Measurements from ENCODE around the gene ADISSP.

Gene ADISSP

GRCh38 chr20:3778976-3779375 lies 11.4 kb upstream of the ADISSP start:
- no peak for DNase-seq

GRCh38 chr20:3777716-3778629 lies 10.4 kb upstream of the ADISSP start:
- DNase-seq, result peak; percentile 49

- no peak for DNase-seq
Measured at GRCh38 chr20:3777381-3777715, 9.8 kb upstream of the ADISSP start.

- no peak for DNase-seq
Measured at GRCh38 chr20:3775457-3776108, 8.0 kb upstream of the ADISSP start.

GRCh38 chr20:3771552-3772058 lies 4.1 kb upstream of the ADISSP start:
- no peak for DNase-seq

GRCh38 chr20:3768342-3769130 lies 983 bp upstream of the ADISSP start:
- DNase-seq, result peak; percentile 88

- no peak for DNase-seq
Measured at GRCh38 chr20:3767110-3767426, 485 bp downstream of the ADISSP start.

- no peak for DNase-seq
Measured at GRCh38 chr20:3766422-3767109, 987 bp downstream of the ADISSP start.

- DNase-seq, result no peak
Measured at GRCh38 chr20:3765171-3765882, 2.2 kb downstream of the ADISSP start.

- no peak for DNase-seq
Measured at GRCh38 chr20:3764659-3765058, 2.9 kb downstream of the ADISSP start.

GRCh38 chr20:3763671-3764601 lies 3.6 kb downstream of the ADISSP start:
- DNase-seq, result no peak

GRCh38 chr20:3760655-3761348 lies 6.8 kb downstream of the ADISSP start:
- DNase-seq, result no peak

- no peak for DNase-seq
Measured at GRCh38 chr20:3759884-3760283, 7.7 kb downstream of the ADISSP start.

GRCh38 chr20:3759316-3759823 lies 8.2 kb downstream of the ADISSP start:
- no peak for DNase-seq

GRCh38 chr20:3758566-3758965 lies 9.0 kb downstream of the ADISSP start:
- no peak for DNase-seq

- DNase-seq, result no peak
Measured at GRCh38 chr20:3757268-3757667, 10.3 kb downstream of the ADISSP start.

GRCh38 chr20:3755814-3756480 lies 11.6 kb downstream of the ADISSP start:
- DNase-seq, result no peak

GRCh38 chr20:3755269-3755668 lies 12.3 kb downstream of the ADISSP start:
- no peak for DNase-seq

GRCh38 chr20:3754276-3754630 lies 13.3 kb downstream of the ADISSP start:
- no peak for DNase-seq

All from fibroblast of skin of scalp (primary cell).